Measurements from ENCODE around the gene PIPOX.
"Not testable (repeated sequence)": the region's sequence is repeated elsewhere in the genome, so short reads cannot be mapped to it uniquely, and the experiment has no call there.

PIPOX gene

DNA sequence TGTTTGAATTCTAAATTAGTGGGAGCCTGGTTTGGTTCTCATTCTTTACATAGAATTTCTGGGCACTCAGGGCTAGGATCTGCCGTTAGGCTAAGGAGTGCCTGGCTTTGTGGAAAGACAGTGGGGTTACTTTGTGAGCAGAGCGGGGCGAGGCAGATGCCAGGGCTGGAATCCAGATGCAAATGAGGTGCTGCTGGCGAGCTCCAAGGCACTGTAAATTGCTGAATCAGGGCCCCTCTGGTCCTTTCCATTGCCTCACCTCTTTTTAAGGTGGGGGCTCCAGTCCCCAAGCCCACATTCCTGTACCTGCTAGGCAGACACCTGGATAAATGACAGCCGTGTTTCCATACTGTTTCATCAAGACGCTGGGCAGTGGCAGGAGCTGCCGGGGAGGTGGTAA lies 33.8 kb downstream of the PIPOX start:
- DNase-seq: no peak

DNA sequence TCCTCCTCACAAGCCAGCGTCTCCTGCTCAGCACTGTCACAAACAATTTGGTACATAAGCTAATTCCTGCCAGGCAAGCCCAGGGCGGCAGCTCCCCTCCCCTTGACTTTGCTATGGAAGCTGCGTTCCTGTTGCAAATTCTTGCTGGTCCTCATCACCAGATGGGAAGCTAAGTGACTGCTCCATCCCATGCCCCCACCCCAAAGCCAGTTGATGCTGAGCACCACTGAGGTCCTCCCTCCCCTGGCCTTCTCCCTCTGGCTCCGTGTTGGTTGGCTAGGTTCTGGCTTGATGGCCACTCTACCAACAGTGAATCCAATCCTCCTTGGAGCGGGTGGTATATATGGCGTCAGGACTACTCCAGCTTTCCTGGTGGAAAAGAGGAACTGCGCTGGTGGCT lies 34.4 kb downstream of the PIPOX start:
- DNase-seq: no peak

DNA sequence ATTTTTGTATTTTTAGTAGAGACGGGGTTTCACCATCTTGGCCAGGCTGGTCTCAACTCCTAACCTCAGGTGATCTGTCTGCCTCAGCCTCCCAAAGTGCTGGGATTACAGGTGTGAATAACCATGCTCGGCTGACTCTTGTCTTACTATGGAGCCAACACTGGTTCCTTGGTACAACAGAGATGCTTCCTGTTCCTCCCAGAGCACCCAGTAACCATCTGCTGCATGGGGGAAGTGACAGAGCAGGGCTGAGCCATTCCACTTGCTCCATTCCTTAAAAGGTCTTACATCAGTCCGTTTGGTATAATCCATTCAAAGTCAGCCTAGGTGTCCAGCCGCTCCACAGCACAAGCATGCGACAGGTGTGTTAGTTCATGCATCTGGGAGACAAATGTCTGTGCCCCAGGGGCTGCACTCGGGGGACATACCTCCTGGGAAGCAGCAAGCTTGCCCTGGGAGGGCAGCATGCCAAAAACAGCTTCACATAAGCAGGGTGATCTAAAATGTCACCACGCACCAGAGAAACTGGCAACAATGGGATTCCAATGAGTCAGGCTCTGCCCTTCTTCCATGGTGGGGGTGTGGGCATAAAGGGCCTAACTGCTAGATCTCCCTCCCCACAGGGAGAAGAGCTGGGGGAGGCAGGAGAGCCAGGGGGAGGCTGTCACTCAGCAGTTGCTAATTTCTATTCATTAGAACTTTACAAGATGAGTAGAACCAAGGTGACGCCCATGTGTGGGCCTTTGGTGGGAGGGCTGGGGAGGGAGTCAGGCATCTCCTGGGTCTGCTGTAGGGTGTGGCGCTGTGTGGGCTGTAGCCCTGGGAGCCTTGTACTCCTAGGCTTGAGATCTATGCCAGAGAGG lies 35.5 kb downstream of the PIPOX start:
- peak; percentile 10 for DNase-seq

DNA sequence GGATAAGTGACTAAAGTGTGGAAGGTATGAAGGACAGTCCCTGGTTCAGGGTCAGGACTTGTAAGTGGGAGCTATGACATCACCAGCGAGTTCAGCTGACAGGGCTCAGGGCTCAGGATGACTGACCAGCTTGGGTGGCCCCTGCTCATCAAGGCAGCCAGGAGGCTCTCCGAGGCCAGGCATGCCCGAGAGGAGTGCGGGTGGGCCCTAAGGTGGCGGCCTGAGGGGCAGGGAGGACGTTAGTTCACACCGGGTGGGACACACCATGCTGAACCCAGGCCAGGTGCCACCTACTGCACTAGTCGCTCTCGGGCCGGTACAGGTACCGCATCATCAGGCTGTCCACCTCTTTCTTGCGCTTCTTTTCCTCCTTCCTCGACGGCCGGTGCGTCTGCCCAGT lies 36.5 kb downstream of the PIPOX start:
- no peak for DNase-seq

DNA sequence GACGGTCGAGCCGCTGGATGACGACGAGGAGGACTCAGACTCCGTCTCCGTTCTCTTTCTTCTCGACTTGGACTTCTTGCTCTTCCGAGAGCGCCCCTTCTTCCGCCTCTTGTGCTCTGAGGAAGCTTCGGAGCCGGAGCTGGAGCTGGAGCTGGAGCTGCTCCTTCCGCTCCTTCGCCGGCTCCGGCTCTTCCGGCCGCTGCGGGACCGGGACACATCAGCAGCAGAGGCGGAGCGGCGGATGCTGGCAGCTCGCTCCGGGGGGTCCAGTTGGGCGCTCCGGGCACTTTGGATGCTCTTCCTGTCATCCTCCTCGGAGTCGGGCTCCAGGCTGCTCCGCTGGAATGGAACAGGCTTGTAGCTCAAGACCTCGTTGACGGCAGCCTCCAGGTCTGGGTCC lies 36.9 kb downstream of the PIPOX start:
- DNase-seq: no peak

DNA sequence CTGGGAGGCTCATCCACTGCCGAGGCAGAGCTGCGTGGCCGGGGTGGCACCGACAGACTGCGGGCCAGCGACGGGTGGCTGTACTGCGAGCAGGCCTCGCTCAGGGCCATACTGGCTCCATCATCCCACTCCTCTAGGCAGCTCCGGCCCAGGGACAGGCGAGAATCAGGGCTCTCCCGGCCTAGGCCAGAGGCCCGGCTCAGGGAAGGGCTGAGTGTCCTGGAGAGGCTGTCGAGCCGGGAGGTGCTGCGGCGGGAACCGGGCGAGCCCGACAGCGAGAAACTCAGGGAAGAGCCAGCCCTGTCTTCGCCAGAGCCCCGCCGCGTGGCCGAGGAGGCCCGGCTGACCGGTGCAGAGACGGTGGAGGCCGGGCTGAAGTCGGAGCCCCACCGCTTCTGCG lies 37.4 kb downstream of the PIPOX start:
- DNase-seq: no peak

DNA sequence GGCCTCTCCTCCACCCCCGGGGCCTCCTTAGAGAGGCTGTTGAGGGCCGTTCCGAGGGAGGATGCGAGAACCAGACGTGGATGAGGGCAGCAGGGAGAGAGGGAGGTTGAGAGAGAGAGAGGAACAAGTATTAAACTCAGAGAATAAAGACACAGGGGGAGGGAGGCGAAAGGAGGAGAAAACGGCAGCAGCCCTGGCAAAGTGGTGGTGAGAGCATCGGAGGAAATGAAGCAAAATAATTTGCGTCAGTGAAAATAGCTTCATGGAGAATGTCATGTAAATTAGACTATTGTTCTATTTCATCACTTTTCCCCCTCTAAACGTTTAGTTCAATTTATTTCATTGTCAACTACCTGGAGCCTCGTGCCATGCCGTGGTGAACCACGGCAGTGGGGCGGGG lies 38.0 kb downstream of the PIPOX start:
- DNase-seq: no peak

DNA sequence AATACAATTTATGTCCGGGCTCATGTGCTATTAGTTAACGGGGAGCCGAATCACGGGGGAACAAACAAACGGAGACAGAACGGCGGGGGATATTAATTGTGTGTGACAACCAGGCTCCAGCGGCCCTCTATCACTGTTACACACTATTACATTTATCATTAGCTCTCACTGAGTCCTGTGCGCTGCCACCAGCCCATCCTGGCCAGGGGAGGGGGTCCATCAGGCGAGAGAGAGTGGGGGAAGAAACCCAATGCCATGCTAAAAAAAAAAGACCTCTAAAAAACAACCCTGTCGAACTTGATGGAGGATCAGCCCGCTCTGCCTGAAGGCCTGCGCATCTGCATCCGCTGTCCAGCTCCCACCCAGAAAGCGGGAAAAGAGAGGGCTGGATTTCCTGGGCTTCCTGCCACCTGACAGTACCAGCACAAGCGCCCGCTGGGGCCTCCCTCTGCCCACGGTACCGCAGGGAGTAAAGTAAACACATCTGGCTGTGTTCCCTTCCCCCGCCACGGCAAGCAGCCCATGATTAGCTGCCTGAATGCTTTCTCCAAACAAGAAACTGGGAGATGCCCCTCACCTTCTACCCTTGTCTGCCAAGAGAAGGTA lies 41.7 kb downstream of the PIPOX start:
- peak; percentile 19 for DNase-seq

DNA sequence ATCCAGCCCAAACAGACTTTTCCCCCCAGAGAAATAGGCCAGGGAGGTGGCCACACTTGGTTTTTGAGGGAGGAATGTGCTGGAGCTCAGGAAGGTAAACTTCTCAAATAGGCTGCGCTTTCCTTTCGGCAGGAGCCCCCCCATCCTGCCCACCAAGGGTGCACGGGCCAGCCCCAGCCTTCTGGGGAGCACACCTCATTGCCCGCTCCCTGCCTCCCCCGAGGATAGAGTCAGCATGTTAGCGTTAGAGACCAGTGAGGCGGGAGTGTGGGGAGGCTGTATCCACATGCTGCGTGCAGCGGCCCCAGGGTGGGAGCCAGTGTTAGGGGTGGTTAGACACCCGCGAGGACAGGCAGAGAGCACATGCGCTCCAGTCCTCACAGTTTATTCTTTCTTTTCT lies 42.3 kb downstream of the PIPOX start:
- no peak for DNase-seq

DNA sequence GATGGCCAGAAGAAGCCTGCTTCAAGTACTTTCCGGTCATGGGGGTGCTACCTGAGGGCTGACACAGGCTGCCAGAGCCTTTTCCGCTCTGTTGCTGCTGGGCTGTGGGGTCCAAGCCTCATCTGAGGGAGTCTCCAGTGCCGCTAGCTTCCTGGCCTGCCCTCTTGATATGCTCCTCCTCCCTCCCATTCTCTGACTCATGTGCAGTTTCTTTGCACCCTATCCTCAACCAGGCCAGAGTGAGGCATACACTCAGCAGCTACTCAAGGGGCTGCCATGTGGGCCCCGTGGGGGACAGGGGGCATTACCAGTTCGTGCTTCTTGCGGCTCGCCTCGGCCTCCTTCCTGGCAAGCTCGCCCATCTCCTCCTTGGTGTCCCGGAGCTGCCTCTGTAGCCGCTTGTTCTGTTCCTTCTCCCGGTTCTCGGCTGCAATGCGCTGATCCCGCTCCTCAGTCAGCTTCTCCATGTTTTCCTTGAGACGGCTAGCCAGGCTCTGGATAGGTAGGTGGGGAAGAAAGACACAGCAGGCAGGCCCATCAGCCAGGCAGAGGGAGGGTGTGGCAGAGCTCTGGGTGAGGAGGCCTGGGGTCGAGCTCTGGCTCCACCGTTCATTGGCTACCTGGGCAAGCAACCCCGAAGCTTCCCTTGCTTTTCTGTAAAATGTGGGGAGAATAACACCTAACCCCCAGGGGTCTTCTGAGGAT lies 43.8 kb downstream of the PIPOX start:
- DNase-seq: peak; percentile 15

DNA sequence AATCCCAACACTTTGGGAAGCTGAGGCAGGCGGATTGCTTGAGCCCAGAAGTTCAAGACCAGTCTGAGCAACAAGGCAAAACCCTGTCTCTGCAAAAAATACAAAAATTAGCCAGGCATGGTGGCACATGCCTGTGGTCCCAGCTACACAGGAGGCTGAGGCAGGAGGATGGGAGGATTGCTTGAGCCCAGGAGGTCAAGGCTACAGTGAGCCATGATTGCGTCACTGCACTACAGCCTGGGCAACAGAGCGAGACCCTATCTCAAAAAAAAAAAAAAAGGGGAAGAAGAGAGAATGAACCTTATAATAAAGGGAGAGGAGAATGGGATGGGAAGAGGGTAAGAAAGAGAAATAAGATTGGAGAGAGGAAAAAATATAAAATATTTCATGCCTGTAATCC lies 45.8 kb downstream of the PIPOX start:
- not testable (repeated sequence) for DNase-seq

DNA sequence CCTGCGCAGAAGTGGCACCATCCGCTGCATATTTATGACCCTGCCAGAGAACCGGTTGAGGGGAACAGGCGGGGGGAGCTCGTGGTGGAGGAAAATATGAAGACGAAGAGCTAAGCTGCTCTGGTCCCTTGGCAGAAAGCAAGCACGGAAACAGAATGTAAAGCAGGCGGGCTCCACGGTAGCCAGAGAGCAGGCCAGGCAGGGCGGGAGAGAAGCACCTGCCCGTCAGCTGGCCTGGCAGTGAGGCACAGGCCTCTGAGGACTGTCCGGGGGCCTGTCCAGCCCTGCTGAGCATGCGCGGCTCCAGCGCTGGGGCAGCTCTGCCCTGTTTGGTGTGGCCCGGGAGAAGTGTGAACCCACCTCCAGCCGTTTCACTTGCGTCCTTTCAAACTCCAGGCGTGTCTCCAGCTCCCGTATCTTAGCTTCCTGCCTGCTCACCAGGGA lies 46.7 kb downstream of the PIPOX start:
- no peak for DNase-seq

DNA sequence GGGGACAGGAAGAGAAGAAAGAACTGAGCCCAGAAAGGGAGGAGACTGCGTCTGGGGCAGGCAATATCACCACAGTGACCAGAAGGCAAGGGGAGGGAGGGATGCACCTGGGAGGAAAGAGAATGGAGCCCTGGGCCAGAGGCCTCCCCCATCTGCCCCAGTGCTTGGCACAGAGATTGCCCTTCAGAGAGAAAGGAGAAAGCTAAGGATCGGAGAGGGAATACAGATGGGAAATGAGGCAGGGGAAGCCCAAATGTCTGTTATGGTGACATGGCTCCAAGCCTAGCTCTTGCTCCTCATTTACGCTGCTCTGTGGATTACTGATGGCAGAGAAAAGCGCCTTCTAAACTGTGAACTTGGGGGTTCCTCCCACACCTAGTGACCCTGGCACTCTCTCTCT lies 47.2 kb downstream of the PIPOX start:
- no peak for DNase-seq

DNA sequence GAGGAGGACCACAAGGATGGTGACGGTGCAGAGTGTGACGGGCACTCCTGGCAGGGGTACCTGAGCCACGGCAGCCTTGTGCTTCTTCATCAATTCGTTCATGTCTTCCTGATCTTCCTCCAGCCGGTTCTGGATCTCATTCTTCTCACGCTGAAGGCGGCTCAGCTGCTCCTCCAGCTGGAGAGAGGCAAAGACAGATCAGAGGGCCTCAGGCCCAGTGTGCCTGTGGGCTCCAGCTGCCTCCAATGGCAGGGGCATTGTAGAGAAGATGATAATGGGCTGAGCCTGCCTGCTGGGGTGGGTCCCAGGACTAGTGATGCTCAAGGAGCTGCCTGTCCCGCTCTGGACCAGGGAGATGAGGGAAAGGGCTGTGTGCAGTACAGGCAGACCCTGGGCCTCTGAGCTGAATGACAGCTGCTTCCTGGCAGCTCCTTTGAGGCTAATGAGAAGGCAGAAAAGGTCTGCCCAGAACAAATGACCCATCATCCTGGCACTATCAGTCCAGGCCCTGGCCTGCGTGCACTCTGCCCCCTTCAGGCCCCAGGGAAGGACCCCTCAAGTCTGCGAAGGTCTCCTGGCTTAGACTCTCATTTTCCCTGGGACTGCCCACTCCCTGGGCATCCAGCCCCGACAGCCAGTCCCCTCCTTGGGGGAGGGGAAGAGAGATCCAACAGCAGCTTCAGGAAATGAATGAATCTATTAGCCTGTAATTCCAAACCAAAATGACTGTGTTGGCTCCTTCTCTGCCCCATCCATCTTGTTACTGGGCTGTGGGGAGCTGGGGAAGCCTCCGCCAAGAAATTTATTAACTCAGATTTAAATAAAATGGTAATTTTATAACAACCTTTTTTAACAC lies 48.0 kb downstream of the PIPOX start:
- no peak for DNase-seq

DNA sequence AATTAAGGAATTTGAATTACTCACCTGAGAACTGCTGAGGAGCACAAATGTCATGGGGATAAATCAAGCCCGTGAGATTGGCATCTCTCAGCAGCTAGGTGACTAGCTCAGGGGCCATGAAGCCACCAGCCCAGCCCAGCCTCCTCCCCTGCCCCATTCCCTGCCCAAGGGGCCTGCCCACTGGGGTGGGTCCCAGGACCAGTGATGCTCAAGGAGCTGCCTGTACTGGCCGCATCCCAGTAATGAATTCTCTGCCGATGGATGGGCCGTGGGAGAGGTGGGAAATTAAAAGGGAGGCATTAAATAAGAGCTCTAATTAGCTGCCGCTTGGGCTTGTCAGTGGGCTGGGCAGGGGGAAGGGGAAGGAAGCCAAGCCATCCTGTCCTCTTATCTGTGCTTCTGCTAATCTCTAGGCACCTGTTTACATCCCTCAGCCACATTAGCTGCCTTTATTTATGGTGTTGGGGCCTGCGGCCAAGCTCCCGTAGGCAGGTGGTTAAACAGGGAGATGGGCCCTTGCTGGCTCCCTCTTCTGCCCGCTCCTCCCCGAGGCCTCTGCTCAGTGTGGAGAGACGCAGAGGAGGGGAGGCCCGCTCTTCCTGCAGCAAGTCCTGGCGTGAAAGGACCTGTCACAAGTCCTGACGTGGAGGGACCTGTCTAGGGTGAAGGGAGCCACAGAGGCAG lies 48.8 kb downstream of the PIPOX start:
- no peak for DNase-seq

DNA sequence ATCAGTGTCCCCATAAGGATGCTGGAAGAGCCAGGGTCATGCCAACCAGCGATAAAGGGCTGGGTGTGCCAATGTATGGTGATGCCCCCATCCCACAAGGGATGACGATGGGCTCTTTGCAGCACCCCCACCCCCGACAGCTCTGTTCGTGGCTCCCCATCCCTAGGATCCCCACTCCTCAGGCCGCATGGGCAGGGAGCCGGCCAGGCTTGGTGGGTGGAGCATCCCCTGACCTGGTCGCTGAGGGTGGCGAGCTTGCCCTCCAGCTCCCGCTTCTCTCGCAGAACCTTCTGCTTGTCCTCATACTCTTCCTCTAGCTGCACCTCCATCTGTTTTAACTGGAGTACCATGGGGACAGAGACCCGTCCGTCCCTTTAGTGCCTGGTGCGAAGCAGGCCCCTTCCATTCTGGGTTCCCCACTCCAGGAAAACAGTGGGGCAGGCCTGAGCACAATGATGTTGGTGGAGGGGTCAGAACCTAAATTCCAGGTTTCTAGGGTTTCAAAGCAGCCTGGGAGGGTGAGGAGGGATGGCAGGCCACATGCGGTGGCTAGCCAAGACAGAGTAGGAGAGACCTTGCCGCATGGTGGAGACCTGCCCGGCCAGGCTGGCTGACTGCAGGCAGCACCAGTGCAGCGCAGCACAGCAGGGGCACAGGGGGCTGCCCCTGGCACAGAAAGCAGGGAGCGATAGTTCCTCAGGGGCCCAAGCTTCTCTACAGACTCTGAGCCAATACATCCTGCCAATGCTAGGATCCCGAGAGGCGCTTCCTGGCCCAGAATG lies 50.3 kb downstream of the PIPOX start:
- DNase-seq: no peak

DNA sequence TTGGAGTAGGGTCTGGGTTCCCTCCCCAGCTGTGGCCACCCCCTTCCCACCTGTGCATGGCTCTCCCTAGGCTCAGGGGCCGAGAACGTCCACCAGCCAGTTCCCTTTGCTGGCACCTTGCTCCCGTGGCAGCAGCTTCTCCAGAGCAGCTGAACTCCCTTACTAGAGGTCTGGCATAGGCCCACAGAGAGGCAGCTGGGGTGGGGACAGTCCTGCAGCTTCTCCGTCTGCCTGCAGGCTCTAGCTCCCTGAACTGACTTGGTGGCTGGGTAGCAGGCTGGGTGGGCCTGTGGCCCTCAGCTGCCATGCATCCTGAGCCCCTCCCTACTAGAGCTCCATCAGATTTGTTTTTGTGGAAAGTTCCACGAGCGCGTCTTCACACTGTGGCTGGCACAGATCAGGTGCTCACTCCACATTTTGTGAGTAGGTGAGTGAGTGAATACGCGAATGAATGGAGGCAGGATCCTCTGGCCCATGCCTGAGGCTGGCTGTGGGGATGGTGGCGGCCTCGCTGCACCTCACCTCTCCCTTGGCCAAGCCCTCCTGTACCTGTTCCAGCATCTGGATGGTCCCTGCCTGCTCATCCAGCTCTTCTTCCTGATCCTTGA lies 51.3 kb downstream of the PIPOX start:
- DNase-seq: no peak

DNA sequence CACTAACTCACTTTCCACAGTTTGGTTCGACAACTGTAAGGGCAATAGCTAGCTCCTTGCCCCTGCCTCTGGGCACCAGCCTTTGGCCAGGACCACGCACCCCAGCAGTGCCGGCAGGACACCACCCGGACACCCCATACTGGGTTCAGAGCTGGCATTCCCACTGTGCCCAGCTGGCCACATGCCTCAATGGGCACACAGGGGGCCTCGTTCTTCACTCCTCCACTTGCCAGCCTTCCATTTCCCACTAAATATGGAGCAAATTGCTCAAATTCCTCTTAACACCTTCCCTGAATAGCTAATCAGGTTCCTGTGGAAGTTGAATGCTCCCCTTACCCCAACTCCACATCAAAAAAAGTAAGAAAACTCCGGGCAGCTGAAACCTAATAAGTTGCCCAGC lies 52.5 kb downstream of the PIPOX start:
- DNase-seq: no peak

DNA sequence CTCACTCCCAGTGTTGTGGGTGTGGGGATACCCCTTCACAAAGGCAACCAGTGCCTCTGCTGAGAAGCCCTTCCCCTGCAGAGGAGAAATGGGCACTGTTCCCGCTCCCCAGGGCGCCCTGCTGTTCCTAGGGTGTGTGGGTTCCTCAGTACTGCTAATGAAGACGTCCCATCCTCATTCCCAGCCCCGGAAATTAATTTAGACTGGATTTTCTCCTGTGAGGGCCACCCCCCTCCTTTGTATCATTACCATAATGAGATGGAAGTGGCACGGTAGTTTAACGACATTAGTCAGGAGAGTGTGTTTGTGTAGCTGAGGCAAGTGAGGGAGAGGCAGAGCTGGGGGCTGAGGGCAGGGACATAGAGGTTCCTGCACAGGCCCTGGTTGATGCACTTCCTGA lies 53.2 kb downstream of the PIPOX start:
- DNase-seq: no peak

DNA sequence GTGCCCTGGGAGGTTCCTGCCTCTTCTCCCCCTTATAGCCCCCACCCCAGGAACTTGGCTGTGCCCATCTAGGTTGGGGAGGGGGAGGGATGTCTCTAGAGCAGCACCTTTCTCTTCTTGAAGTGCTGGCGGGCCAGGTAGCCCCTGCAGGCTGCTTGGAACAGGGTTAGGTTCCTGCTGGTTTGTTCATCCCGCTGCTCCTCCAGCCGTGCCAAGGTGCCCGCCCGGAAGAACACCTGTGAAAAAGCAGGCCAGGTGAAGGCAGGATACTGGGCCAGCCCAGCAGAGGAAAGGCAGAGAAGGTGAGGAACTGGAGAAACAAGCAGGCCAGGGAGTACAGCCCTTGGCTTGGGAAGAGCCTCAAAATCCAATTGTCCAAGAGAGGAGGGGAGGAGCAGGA lies 56.6 kb downstream of the PIPOX start:
- DNase-seq: no peak

DNA sequence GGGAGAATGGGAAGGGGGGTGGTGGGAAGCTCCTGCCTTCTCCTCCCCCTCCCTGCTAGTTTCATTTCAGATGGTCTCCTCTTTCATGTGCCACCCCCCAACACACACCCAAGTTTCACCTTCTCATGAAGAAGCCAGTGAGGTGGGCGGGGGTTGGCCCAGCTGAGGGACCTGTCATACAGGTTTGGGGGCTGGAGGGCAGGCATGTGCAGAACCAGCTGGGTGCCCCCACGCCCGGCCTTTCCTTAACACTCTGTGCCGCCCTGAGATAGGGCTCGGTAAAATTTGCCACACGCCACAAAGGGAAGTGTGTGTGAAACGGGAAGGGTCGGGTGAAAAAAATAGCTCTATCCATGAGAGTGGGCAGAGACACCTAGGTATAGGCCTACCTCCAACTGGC lies 57.4 kb downstream of the PIPOX start:
- no peak for DNase-seq

Measured in fibroblast of skin of right quadriceps (primary cell).